ENCODE results near the gene CNTNAP2. TPM values are rescaled to one million over a fixed set of nuclear protein-coding genes. Genes with fewer than 3 reads are reported as not detected.

CNTNAP2 gene
- total RNA-seq, 4 donors from 2014 or later = not detected

GRCh38 chr7:148191391-148192065 is 2074.9 kb downstream of the CNTNAP2 start:
- no peak for DNase-seq
- in situ Hi-C loops (cut with MboI; ENCODE audit: low sequenced_read_pairs in 4 of 4) = no loop called here
- no peak for ATAC-seq
- H3K36me3 ChIP-seq = no peaks in the 10 kb centered on the region
- H3K9me3 ChIP-seq = no peaks in the 10 kb centered on the region
- no peak overlapping the region for H3K27ac ChIP-seq
- H3K4me3 ChIP-seq = no peak overlapping the region
- TF ChIP-seq, protein P1, sequence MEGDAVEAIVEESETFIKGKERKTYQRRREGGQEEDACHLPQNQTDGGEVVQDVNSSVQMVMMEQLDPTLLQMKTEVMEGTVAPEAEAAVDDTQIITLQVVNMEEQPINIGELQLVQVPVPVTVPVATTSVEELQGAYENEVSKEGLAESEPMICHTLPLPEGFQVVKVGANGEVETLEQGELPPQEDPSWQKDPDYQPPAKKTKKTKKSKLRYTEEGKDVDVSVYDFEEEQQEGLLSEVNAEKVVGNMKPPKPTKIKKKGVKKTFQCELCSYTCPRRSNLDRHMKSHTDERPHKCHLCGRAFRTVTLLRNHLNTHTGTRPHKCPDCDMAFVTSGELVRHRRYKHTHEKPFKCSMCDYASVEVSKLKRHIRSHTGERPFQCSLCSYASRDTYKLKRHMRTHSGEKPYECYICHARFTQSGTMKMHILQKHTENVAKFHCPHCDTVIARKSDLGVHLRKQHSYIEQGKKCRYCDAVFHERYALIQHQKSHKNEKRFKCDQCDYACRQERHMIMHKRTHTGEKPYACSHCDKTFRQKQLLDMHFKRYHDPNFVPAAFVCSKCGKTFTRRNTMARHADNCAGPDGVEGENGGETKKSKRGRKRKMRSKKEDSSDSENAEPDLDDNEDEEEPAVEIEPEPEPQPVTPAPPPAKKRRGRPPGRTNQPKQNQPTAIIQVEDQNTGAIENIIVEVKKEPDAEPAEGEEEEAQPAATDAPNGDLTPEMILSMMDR (IDR thresholded peaks at IDR 0.05 in 4 of 5, conservative IDR thresholded peaks at IDR 0.05 in 1 of 5) = no peak
- H3K4me1 ChIP-seq = no peaks in the 10 kb centered on the region
- H3K27me3 ChIP-seq = no peaks in the 10 kb centered on the region
- intact Hi-C loops (cut with DNase I; ENCODE audit: low total_unique reads) = no loop called here

DNA sequence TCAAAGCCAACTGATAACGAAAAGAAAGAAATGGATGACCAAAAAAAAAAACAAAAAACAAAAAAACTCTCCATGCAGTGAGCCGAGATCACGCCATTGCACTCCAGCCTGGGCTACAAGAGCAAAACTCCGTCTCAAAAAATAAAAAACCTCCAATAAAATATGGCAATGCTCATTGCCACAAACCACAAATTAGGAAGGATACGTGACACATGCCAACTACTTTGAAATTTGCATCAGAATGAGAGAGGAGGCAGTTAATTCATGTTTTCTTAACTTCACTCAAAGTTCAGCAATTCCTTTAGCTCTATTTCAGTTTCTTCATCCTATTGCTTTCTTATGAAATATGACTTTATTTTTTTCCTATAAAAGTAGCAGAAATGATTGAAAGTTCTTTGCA is 2075.9 kb downstream of the CNTNAP2 start:
- Histone ChIP-seq H3K9me3 (no peaks in the 10 kb centered on the region), H3K36me3 (no peaks in the 10 kb centered on the region), H3K4me1 (no peaks in the 10 kb centered on the region), H3K27ac (no peak overlapping the region), H3K27me3 (no peaks in the 10 kb centered on the region), H3K4me3 (no peak overlapping the region)
- in situ Hi-C loops (cut with MboI; ENCODE audit: low sequenced_read_pairs in 4 of 4) = no loop called here
- no peak for ATAC-seq
- intact Hi-C loops (cut with DNase I; ENCODE audit: low total_unique reads) = no loop called here
- DNase-seq = no peak
- TF ChIP-seq POLR2A (IDR thresholded peaks at IDR 0.05) = no peak
- TF ChIP-seq, protein P1 (IDR thresholded peaks at IDR 0.05 in 4 of 5, conservative IDR thresholded peaks at IDR 0.05 in 1 of 5) = no peak

GRCh38 chr7:148201992-148202391 is 2085.4 kb downstream of the CNTNAP2 start:
- H3K4me3 ChIP-seq = no peak overlapping the region
- ATAC-seq (no peak), DNase-seq (no peak)
- H3K9me3 ChIP-seq = no peaks in the 10 kb centered on the region
- TF ChIP-seq, protein P1 (IDR thresholded peaks at IDR 0.05 in 4 of 5, conservative IDR thresholded peaks at IDR 0.05 in 1 of 5) = no peak
- no peak for TF ChIP-seq POLR2A (IDR thresholded peaks at IDR 0.05)
- intact Hi-C loops (cut with DNase I; ENCODE audit: low total_unique reads) = no loop called here
- no peaks in the 10 kb centered on the region for H3K36me3 ChIP-seq
- no peak overlapping the region for H3K27ac ChIP-seq
- H3K27me3 ChIP-seq = no peaks in the 10 kb centered on the region
- in situ Hi-C loops (cut with MboI; ENCODE audit: low sequenced_read_pairs in 4 of 4) = no loop called here
- no peaks in the 10 kb centered on the region for H3K4me1 ChIP-seq

DNA sequence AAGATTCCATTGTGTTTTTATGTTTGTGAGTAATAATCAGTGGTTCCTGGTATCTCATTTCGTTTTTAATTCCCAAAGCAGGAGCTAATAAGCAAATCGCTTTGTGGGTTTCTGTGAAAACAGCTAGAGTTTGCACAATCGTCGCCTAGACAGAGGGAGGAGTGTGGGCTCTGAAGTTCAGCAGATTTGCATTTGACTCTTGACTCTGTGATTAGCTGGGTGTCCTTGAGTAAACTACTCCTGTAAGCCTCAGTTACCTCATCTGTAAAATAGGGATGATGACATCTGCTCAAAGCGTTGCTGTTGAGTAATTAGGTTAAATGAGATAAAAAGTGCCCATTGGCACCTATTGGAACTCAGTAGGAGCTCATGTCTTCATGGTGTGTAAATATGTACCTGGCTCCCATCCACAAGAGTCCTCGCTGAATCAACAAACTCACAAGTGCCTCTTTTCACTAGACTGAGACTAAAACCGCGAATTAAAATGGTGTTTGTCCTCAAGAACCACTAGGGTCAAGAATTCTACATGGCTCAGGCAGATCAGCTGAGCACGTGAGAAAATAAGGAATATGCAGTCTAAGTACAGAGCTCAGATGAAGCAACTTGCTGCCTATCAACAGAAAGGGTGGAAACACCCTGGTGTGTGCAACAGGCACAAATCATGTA is 2088.2 kb downstream of the CNTNAP2 start:
- no peak overlapping the region for H3K27ac ChIP-seq
- in situ Hi-C loops (cut with MboI; ENCODE audit: low sequenced_read_pairs in 4 of 4) = no loop called here
- H3K27me3 ChIP-seq = no peaks in the 10 kb centered on the region

More for the DNA sequence above, 2088.2 kb downstream of the CNTNAP2 start:
- Histone ChIP-seq H3K36me3 (no peaks in the 10 kb centered on the region), H3K4me3 (no peak overlapping the region), H3K4me1 (no peaks in the 10 kb centered on the region), H3K9me3 (no peaks in the 10 kb centered on the region)
- no peak for TF ChIP-seq POLR2A (IDR thresholded peaks at IDR 0.05)
- TF ChIP-seq, protein P1 (IDR thresholded peaks at IDR 0.05 in 4 of 5, conservative IDR thresholded peaks at IDR 0.05 in 1 of 5) = no peak
- DNase-seq (no peak), ATAC-seq (no peak)
- intact Hi-C loops (cut with DNase I; ENCODE audit: low total_unique reads) = no loop called here

All from gastrocnemius medialis (tissue), 4 donors.